OCI-LY7 (cell line): ENCODE data around the gene MYO7A. TPM values are rescaled to one million over a fixed set of nuclear protein-coding genes. Genes with fewer than 3 reads are reported as not detected.

Experiments used
- BruUV-seq: library from RNA; stranded (reverse); fragments of 400-500 nt; replicated peaks from 2 replicates; lab custom pipeline; 2021; lab: Mats Ljungman, UMichigan
- CTCF ChIA-PET: fragments of 300-600 bp; sonication (Branson Sonifier 250); formaldehyde crosslinking; loops from one replicate; lab custom pipeline; 2022; ENCODE audit warnings: antibody characterized with exemption; ENCODE audit not compliant: unreplicated experiment; lab: Charles Lee
- POLR2A ChIA-PET: fragments of 300-600 bp; sonication (Branson Sonifier 250); formaldehyde crosslinking; loops from one replicate; lab custom pipeline; 2022; ENCODE audit warnings: antibody characterized with exemption; lab: Charles Lee
- DNase-seq: peaks from one replicate; pipeline ENCODE4 v3.0.0-alpha.2; 2015; ENCODE audit warnings: low spot score
- H2AFZ ChIP-seq: fragments of 200-600 bp; sonication (generic), shearing (Covaris generic); 2 replicates; pipeline ENCODE4 v1.6.1; 2014; ENCODE audit warnings: mild to moderate bottlenecking, antibody characterized with exemption, low read length, moderate library complexity
- H3K27ac ChIP-seq: fragments of 200-600 bp; sonication (generic); 2 replicates; pipeline ENCODE4 v1.5.1; 2014; ENCODE audit warnings: mixed run types, low read depth, mild to moderate bottlenecking, moderate library complexity, low read length, inconsistent platforms; ENCODE audit not compliant: poor library complexity, severe bottlenecking
- H3K36me3 ChIP-seq: fragments of 200-600 bp; sonication (generic); 2 replicates; pipeline ENCODE4 v1.6.1; 2014; ENCODE audit warnings: mild to moderate bottlenecking, antibody characterized with exemption, low read length, moderate library complexity, mixed read lengths; ENCODE audit not compliant: insufficient read depth
- H3K4me1 ChIP-seq: fragments of 200-600 bp; sonication (generic); 2 replicates; pipeline ENCODE4 v1.5.1; 2014; ENCODE audit warnings: mild to moderate bottlenecking, low read length; ENCODE audit not compliant: insufficient read depth, poor library complexity, severe bottlenecking
- H3K4me2 ChIP-seq: fragments of 200-600 bp; sonication (generic); 2 replicates; pipeline ENCODE4 v1.6.1; 2014; ENCODE audit warnings: mild to moderate bottlenecking, low read length
- H3K4me3 ChIP-seq: fragments of 200-600 bp; sonication (generic); 2 replicates; pipeline ENCODE4 v1.5.1; 2014; ENCODE audit warnings: mild to moderate bottlenecking, low read depth, low read length; ENCODE audit not compliant: poor library complexity, severe bottlenecking
- H3K79me2 ChIP-seq: fragments of 200-600 bp; sonication (generic); 2 replicates; pipeline ENCODE4 v1.6.1; 2016; ENCODE audit warnings: low read depth, mild to moderate bottlenecking, low read length, moderate library complexity, mixed read lengths; ENCODE audit not compliant: insufficient read depth
- H3K9me2 ChIP-seq: fragments of 200-600 bp; sonication (generic); 2 replicates; pipeline ENCODE4 v1.6.1; 2016; ENCODE audit warnings: mild to moderate bottlenecking, low read length, mixed read lengths; ENCODE audit not compliant: insufficient read depth
- H3K9me3 ChIP-seq: fragments of 200-600 bp; sonication (generic); 2 replicates; pipeline ENCODE4 v1.6.1; 2014; ENCODE audit warnings: mild to moderate bottlenecking, mixed run types, low read length, mixed read lengths
- H4K20me1 ChIP-seq: fragments of 200-600 bp; sonication (generic); 2 replicates; pipeline ENCODE4 v1.6.1; 2014; ENCODE audit warnings: mild to moderate bottlenecking, antibody characterized with exemption, low read length, moderate library complexity, mixed read lengths; ENCODE audit not compliant: insufficient read depth
- CTCF ChIP-seq: fragments of 200-600 bp; sonication (generic); conservative IDR thresholded peaks from 2 replicates; pipeline ENCODE4 v1.5.1; 2014; ENCODE audit warnings: mild to moderate bottlenecking, antibody characterized with exemption, low read length, moderate library complexity, mixed read lengths
- EZH2phosphoT487 ChIP-seq: fragments of 200-600 bp; sonication (generic); IDR thresholded peaks from 2 replicates; pipeline ENCODE4 v1.6.1; 2018; ENCODE audit warnings: low read depth, borderline replicate concordance, mild to moderate bottlenecking, mixed run types, antibody characterized with exemption, low read length, moderate library complexity, mixed read lengths
- intact Hi-C: fragments of 100-400 bp; cut with micrococcal nuclease; formaldehyde crosslinking; loops from one replicate; pipeline ENCODE4 v1.10.0; 2022; ENCODE audit not compliant: unreplicated experiment
- total RNA-seq, 2 experiments: library from RNA; depleted of rRNA in 1 of 2; stranded (reverse); fragments of >200 nt in 1 of 2; shearing (Covaris generic) in 1 of 2; gene quantifications; 2 replicates each; pipeline ENCODE4 v1.2.3, GENCODE V29; 2014 to 2022

Gene MYO7A
- total RNA-seq, 2 experiments from 2014 or later, result not detected

DNA sequence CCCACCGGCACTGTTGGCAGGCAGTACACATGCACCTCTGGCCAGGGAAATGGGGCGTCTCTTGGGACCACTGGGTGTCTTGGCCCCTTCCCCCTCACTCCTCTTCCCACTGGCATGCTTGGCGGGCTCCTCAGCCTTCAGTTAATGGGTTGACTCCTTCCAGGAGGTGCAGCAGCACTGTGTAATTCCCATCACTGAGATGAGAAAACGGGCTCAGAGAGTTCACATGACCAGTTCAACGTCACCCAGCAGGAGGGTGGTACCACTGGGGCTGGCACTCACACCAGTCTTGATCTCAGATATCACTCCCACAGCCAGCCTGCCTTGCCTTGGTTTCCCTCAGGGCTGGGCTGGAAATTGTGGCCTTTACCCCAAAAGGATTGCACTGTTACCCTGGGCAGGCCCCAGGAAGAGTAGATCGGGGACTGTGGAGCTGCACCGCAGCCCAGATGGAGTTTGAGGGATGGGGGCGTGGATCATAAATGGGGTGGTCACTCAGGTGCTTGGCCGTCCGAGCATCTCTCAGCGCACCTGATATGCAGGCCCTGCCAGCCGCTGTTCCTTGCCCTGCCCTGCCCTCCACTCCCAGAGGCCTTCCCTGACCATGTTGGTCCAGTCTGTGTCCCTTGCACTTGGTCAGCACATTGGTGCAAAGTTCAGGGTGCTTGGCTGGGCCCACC, 44.3 kb upstream of the MYO7A start:
- Histone ChIP-seq H2AFZ (no peak overlapping the region), H3K4me3 (no peak overlapping the region), H3K9me3 (0 out of 2 replicates have a peak, but pooled peaks cover under 1% of the 10 kb centered on the region), H4K20me1 (no peaks in the 10 kb centered on the region), H3K4me2 (no peak overlapping the region), H3K4me1 (no peaks in the 10 kb centered on the region), H3K9me2 (no peaks in the 10 kb centered on the region), H3K36me3 (no peaks in the 10 kb centered on the region), H3K79me2 (no peaks in the 10 kb centered on the region), H3K27ac (no peak overlapping the region)
- ChIA-PET CTCF (no interaction called here), POLR2A (no interaction called here)
- DNase-seq, result no peak
- TF ChIP-seq EZH2phosphoT487 (no peak), CTCF (no peak)
- intact Hi-C loops, result no loop called here
- BruUV-seq, result no TSS peak

- Histone ChIP-seq H3K4me3 (no peak overlapping the region), H3K36me3 (no peaks in the 10 kb centered on the region), H3K4me2 (no peak overlapping the region), H3K79me2 (no peaks in the 10 kb centered on the region), H3K9me3 (no peaks in the 10 kb centered on the region), H3K4me1 (no peaks in the 10 kb centered on the region), H4K20me1 (no peaks in the 10 kb centered on the region), H2AFZ (no peak overlapping the region), H3K27ac (no peak overlapping the region), H3K9me2 (no peaks in the 10 kb centered on the region)
- TF ChIP-seq EZH2phosphoT487 (no peak), CTCF (no peak)
- CTCF ChIA-PET, result no interaction called here
- BruUV-seq, result no TSS peak
- no peak for DNase-seq
- POLR2A ChIA-PET, result interaction anchor here (0.6 kb wide), 1 partner anchor 302 kb away, joined by 5 read pairs; no protein-coding TSS in a partner anchor
- intact Hi-C loops, result no loop called here
Measured at GRCh38 chr11:77084581-77085191, 43.4 kb upstream of the MYO7A start.

DNA sequence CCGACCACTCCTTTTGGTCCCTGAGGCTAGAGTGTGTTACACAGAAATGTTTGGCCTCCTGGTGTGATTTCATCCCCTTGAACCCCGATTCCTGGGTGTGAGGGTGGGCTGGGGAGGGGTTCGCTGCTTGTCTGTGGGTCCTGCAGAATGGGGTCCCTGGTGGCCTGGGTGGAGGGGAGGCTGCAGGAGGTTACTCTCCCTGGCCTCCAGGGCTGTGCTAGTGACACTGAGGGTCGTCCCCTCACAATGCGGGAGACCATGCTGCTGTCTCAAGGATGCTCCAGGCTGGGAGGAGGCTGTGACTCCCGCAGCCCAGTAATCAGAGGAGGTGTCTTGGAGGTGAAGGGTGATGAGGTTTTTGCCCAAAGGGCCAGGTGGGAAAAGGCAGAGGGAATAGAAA, 42.4 kb upstream of the MYO7A start:
- no peak overlapping the region for H3K27ac ChIP-seq
- no peaks in the 10 kb centered on the region for H3K36me3 ChIP-seq
- no peak overlapping the region for H3K4me3 ChIP-seq
- DNase-seq, result no peak
- H3K9me2 ChIP-seq, result no peaks in the 10 kb centered on the region
- no peaks in the 10 kb centered on the region for H3K9me3 ChIP-seq
- ChIA-PET CTCF (no interaction called here), POLR2A (no interaction called here)
- no peak overlapping the region for H3K4me2 ChIP-seq
- intact Hi-C loops, result no loop called here
- H2AFZ ChIP-seq, result no peak overlapping the region
- no peaks in the 10 kb centered on the region for H3K79me2 ChIP-seq
- no peak for TF ChIP-seq EZH2phosphoT487
- TF ChIP-seq CTCF, result no peak
- BruUV-seq, result no TSS peak
- H4K20me1 ChIP-seq, result no peaks in the 10 kb centered on the region
- no peaks in the 10 kb centered on the region for H3K4me1 ChIP-seq
